Raji (cell line): Measurements from ENCODE around the gene DLG2.

ENCODE experiments used
- POLR2A ChIP-seq: IDR thresholded peaks from 2 replicates; pipeline ENCODE4 v1.6.1; 2011; ENCODE audit warnings: low read depth, low read length, control low read depth; ENCODE audit not compliant: insufficient read depth

DLG2 gene

GRCh38 chr11:85086504-85087284 is 540.5 kb downstream of the DLG2 start:
- no peak for TF ChIP-seq POLR2A

DNA sequence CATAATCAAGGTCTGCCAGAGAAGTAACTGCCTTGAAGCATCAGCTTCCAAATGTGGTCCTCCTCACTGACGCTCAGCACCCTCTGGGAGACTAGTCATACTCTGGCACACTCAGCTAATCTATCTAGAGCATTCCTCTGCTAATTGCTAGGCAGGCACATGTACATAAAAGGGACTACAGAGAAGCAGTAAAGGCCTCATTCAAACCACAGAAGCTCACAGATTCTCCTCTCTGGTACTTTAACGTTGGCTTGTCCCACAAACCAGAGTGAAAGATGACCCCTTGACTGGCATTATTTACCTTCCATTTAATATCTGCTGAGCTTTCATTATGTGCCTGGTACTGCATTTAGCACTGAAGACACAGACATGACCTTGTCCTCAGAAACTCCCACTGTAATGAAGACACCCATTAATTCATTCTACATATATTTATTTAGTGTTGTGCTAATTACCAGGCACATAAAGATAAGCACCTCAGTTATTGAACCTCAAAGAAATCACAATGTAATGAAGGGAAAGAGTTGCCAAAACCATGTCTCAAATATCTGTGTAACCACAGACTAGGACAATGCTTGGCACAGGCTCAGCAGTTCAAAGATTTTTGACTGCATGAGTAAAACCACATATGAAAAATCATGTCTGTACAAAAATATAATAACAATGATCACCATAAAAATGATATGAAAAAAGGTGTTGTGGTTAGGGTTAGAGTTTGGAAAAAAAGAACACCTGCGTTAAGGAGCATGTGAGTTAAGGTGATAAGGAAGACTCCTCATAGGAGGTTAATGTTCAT is 550.4 kb downstream of the DLG2 start:
- no peak for TF ChIP-seq POLR2A

DNA sequence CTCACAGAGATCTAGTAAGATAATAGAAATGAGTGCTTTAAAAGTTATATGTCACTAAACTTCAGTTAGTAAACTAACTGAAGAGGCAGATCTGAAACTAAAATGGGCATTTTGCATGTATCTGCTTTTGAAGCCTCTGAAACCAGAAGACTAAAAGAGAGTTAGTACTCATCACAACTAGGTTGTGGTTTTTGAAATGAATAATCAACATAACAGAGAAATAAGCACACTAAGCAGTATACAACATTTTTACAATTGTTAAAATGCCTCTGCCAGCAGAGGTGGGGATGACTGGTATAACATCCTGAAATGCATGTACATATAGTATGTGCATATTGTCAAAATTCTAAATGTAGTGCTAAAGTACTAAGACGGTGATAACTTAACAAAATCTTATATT is 564.5 kb downstream of the DLG2 start:
- TF ChIP-seq POLR2A, result no peak

GRCh38 chr11:85052636-85053035 is 574.5 kb downstream of the DLG2 start:
- TF ChIP-seq POLR2A, result no peak

DNA sequence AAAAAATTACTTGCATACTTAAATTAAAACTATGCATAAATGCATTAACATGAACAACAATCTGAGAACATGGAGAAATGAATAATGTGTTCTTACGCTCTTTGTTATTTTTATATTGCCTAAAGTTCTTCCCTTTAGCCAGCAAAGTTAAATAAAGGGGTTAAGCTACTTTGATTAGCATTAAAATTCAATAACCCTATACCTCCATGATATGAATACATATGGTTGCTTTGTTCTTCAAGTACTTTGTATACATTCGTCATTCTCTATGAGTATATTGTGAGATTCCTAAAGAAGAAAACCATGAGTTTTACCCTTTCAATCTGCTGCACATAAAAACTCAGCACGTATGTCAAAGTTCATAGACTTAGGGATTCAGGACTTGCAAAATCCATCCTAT is 578.3 kb downstream of the DLG2 start:
- TF ChIP-seq POLR2A, result no peak

DNA sequence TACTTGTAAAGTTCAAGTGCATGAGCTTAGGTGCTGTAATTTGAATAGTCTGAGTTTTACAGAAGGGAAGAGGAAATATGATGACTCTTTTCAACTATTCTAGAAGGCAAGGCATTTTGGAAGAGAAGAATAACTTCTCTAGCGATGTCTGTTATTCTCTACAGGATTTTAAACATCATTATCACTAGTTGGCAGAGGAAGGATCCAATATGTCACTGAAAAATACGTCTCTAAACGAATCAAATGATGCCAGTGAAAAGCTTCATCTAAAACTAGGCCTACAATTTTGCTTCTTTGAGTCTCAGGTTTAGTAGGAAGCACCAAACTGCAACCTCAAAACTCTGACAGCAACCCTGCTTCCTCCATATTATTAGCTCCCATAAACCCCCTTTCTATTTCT is 581.4 kb downstream of the DLG2 start:
- no peak for TF ChIP-seq POLR2A

DNA sequence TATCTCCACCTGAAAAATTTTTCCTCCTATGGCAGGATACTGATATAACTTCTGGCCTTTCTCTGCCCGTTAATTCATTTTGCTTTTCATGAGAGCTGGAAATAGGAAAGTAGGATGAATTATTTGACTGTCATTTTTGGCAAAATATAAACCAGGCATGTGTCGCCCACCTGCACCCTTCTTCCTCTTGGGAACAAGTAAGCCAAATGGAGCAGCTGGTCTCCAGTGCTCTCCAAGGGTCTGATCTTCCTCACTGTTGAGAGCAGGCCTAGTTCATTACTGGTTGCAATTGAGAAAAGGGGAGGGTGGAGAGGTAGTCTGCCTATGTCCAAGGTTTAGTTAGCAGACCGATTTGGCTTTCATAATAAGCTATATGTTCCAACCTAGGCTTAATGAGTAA is 582.2 kb downstream of the DLG2 start:
- TF ChIP-seq POLR2A, result no peak

DNA sequence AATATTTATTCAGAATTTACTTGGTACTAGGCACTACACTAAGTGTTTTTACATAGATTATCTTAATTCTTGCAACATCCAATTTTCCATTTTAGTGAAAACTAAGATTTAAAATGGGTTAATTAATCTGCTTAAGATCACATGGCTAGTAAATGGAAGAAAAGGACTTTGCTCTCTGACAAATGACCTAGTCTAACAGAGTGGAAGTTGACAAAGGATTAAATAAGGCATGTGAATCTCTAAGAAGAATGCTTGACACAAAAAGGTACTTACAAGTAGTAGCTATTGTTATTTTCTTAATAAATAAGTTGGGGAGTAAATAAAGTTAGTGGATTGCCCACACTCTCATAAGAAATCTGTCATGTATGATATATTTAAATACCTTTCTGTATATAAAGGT is 584.8 kb downstream of the DLG2 start:
- TF ChIP-seq POLR2A, result no peak

- no peak for TF ChIP-seq POLR2A
These were observed 587.0 kb downstream of the DLG2 start for GRCh38 chr11:85040166-85040565.

- TF ChIP-seq POLR2A, result no peak
These were observed 597.2 kb downstream of the DLG2 start for GRCh38 chr11:85029964-85030363.

DNA sequence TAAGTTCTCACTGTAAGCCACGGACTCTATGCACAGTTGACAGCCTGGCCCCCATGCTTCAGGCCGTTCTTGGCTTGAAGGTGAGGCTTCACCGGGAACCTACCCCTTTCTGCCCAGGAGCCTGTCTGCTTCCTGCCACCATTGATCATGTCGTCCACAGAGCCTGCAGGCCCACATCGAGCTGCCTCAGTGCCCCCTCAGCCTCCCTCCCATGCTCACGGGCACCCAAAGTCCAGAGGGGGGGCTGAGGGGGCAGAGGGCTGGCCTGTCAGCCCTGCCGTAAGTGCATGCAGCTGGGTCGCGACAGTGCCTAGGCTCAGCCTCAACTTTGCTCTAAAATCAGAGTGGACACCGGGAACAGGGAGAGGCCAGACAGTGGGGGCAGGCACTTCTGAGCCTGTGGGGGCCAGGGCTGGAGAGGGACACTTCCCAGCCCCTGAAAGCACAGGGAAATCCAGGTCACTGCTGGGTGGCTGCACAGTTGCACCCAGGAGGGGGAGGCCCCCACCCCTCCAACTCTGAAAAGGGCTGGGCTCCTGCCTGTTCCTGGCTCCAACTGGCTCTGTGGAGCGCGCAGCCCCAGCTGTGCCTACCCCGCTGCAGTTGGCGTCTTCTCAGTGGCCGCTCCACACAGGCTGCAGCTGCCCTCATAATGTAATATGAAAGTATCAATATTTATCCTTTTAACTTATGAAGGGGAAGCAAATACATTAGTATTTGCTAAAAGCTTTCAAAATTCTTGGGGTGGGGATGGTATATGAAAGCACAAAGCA is 598.6 kb downstream of the DLG2 start:
- TF ChIP-seq POLR2A, result no peak

DNA sequence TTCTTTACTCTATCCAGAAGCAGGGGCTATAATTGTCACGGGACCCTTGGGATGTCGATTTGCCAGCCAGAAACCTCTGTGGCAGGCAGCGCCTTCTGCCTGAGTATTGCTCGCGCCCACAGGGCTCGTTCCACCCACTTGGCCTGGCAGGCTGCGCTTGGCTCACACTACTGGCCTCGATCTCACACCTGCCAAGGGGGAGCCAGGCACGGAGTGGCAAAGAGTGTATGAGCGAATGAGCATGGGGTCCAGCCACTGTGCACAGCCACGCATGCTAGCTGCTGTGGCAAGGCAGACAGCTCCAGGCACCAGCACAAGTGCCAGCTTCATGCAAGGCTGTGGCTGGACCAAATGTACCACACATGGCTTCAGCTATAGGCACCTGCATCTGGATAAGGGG is 599.8 kb downstream of the DLG2 start:
- TF ChIP-seq POLR2A, result no peak

GRCh38 chr11:85021058-85021457 is 606.1 kb downstream of the DLG2 start:
- no peak for TF ChIP-seq POLR2A

- no peak for TF ChIP-seq POLR2A
These were observed 633.8 kb downstream of the DLG2 start for GRCh38 chr11:84993386-84993785.

GRCh38 chr11:84990141-84990540 is 637.0 kb downstream of the DLG2 start:
- no peak for TF ChIP-seq POLR2A

- no peak for TF ChIP-seq POLR2A
These were observed 645.8 kb downstream of the DLG2 start for GRCh38 chr11:84981301-84981700.
